MCF 10A (cell line): ENCODE results near the gene CTU2. TPM values are rescaled to one million over a fixed set of nuclear protein-coding genes. Genes with fewer than 3 reads are reported as not detected.
A peak's percentile ranks its signal among the peaks of the same experiment; 100 is the strongest.

Source experiments
- BruUV-seq: library from RNA; stranded (reverse); fragments of 400-500 nt; replicated peaks from 2 replicates; lab custom pipeline; 2021; lab: Mats Ljungman, UMichigan
- CTCF ChIA-PET: fragments of 300-600 bp; sonication (Branson Sonifier 250); formaldehyde crosslinking; extraction: SDS; loops from one replicate; lab custom pipeline; 2021; ENCODE audit warnings: antibody characterized with exemption, inconsistent platforms; lab: Yijun Ruan, JAX
- POLR2A ChIA-PET: fragments of 300-600, 350-650 bp; sonication (Branson Sonifier 250); formaldehyde crosslinking; extraction: SDS; loops from one replicate; lab custom pipeline; 2020; ENCODE audit warnings: antibody characterized with exemption, inconsistent platforms; lab: Yijun Ruan, JAX
- DNase-seq: peaks from one replicate; pipeline ENCODE4 v3.0.0-alpha.2; 2018; ENCODE audit not compliant: unreplicated experiment
- H3K27ac Mint-ChIP-seq: one replicate; pipeline ENCODE4 v1.8.0; 2022; ENCODE audit warnings: mild to moderate bottlenecking, low read depth, mixed read lengths; ENCODE audit not compliant: unreplicated experiment
- H3K27me3 Mint-ChIP-seq: one replicate; pipeline ENCODE4 v1.8.0; 2022; ENCODE audit warnings: mixed read lengths; ENCODE audit not compliant: insufficient read depth, unreplicated experiment
- H3K36me3 Mint-ChIP-seq: one replicate; pipeline ENCODE4 v1.8.0; 2022; ENCODE audit warnings: mild to moderate bottlenecking, moderate library complexity, mixed read lengths; ENCODE audit not compliant: insufficient read depth, unreplicated experiment
- H3K4me1 Mint-ChIP-seq: one replicate; pipeline ENCODE4 v1.8.0; 2022; ENCODE audit warnings: mixed read lengths; ENCODE audit not compliant: insufficient read depth, unreplicated experiment
- H3K4me3 Mint-ChIP-seq: one replicate; pipeline ENCODE4 v1.8.0; 2022; ENCODE audit warnings: mild to moderate bottlenecking, moderate library complexity, mixed read lengths; ENCODE audit not compliant: unreplicated experiment
- H3K9me3 Mint-ChIP-seq: one replicate; pipeline ENCODE4 v1.8.0; 2022; ENCODE audit warnings: mixed read lengths; ENCODE audit not compliant: unreplicated experiment
- intact Hi-C: fragments of 100-400 bp; cut with micrococcal nuclease; formaldehyde crosslinking; loops from 2 replicates; pipeline ENCODE4 v1.14.1; 2022
- total RNA-seq: library from RNA; stranded (reverse); gene quantifications from 2 replicates; pipeline ENCODE4 v1.2.3, GENCODE V29; 2022
- TF ChIP-seq, protein P1 (sequence below): fragments of 200-600 bp; IDR thresholded peaks from one replicate; pipeline ENCODE4 v1.8.0; 2022; ENCODE audit warnings: antibody characterized with exemption, mild to moderate bottlenecking; ENCODE audit not compliant: unreplicated experiment

The CTU2 gene
- total RNA-seq, 1 experiment from 2014 or later: 40.8 TPM

- no peak overlapping the region for H3K27ac Mint-ChIP-seq
- peaks cover 4% of the 10 kb centered on the region for H3K36me3 Mint-ChIP-seq
- H3K9me3 Mint-ChIP-seq: no peaks in the 10 kb centered on the region
- intact Hi-C loops: no loop called here
- ChIA-PET POLR2A (interaction anchor here (0.9 kb wide), 1 partner anchor 15 kb away, joined by 3 read pairs; no protein-coding TSS in a partner anchor), CTCF (interaction anchor here (0.6 to 1.0 kb wide), 4 partner anchors 43 to 444 kb away, joined by 3 to 5 read pairs (median 3); no protein-coding TSS in a partner anchor)
- H3K4me3 Mint-ChIP-seq: no peak overlapping the region
- no peak for DNase-seq
- TF ChIP-seq, protein P1, sequence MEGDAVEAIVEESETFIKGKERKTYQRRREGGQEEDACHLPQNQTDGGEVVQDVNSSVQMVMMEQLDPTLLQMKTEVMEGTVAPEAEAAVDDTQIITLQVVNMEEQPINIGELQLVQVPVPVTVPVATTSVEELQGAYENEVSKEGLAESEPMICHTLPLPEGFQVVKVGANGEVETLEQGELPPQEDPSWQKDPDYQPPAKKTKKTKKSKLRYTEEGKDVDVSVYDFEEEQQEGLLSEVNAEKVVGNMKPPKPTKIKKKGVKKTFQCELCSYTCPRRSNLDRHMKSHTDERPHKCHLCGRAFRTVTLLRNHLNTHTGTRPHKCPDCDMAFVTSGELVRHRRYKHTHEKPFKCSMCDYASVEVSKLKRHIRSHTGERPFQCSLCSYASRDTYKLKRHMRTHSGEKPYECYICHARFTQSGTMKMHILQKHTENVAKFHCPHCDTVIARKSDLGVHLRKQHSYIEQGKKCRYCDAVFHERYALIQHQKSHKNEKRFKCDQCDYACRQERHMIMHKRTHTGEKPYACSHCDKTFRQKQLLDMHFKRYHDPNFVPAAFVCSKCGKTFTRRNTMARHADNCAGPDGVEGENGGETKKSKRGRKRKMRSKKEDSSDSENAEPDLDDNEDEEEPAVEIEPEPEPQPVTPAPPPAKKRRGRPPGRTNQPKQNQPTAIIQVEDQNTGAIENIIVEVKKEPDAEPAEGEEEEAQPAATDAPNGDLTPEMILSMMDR: no peak
- H3K27me3 Mint-ChIP-seq: no peaks in the 10 kb centered on the region
- no peaks in the 10 kb centered on the region for H3K4me1 Mint-ChIP-seq
- BruUV-seq: no TSS peak
Measured at GRCh38 chr16:88671806-88672205, 34.5 kb upstream of the CTU2 start.

- Mint-ChIP-seq H3K4me1 (no peaks in the 10 kb centered on the region), H3K4me3 (no peak overlapping the region), H3K27ac (no peak overlapping the region), H3K27me3 (no peaks in the 10 kb centered on the region), H3K9me3 (no peaks in the 10 kb centered on the region), H3K36me3 (peaks cover 6% of the 10 kb centered on the region)
- intact Hi-C loops: no loop called here
- ChIA-PET POLR2A (interaction anchor here (0.9 kb wide), 1 partner anchor 14 kb away, joined by 3 read pairs; no protein-coding TSS in a partner anchor), CTCF (interaction anchor here (0.6 to 1.0 kb wide), 4 partner anchors 55 to 120 kb away, joined by 3 to 5 read pairs (median 3); no protein-coding TSS in a partner anchor)
- no TSS peak for BruUV-seq
- TF ChIP-seq, protein P1: no peak
- DNase-seq: peak; percentile 27
Measured at GRCh38 chr16:88672776-88673175, 33.5 kb upstream of the CTU2 start.

DNA sequence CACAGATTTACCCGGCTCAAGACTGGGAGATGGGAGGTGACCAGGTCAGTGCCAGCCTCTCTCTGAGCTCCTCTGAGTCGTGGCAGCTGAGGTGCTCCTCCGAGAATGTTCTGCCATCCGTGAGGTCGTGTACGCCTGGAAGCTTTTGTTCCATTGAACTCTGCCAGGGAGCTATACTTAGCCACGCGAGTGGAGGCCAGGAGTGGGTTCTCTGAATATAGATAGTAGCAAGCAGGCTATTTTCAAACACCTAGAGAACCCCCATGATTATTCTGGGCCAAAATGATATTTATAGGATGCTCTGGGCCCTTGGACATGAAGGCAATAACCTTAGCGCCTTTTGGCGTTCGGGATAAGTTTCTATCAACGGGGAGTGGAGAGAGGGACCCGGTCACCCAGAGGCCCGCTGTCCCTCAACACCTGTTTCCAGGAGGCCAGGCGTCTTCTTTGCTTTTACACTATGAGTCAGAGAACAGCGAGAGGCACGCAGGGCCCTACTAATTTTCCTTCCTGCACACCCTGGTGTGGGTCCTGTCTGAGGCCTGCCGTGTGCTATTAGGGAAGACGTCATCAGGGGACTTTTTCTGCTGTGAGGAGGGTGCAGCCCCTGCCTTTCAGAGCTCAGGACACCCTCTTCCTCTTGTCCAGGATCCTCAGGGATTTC, 32.5 kb upstream of the CTU2 start:
- ChIA-PET CTCF (no interaction called here), POLR2A (no interaction called here)
- intact Hi-C loops: no loop called here

More for the DNA sequence above, 32.5 kb upstream of the CTU2 start:
- peaks cover 6% of the 10 kb centered on the region for H3K36me3 Mint-ChIP-seq
- no peak overlapping the region for H3K4me3 Mint-ChIP-seq
- no peak overlapping the region for H3K27ac Mint-ChIP-seq
- H3K27me3 Mint-ChIP-seq: no peaks in the 10 kb centered on the region
- TF ChIP-seq, protein P1: no peak
- DNase-seq: no peak
- H3K9me3 Mint-ChIP-seq: no peaks in the 10 kb centered on the region
- no peaks in the 10 kb centered on the region for H3K4me1 Mint-ChIP-seq
- no TSS peak for BruUV-seq
